Thoracic aorta (tissue), 2 donors: Measurements from ENCODE around the gene PLXNA2. TPM values are rescaled to one million over a fixed set of nuclear protein-coding genes. Genes with fewer than 3 reads are reported as not detected.

Source experiments
- ATAC-seq: fragments of 150-250 bp; one replicate; pipeline ENCODE4 v1.8.0; 2017; ENCODE audit warnings: low read depth; ENCODE audit not compliant: insufficient number of reproducible peaks, low FRiP score
- DNase-seq: peaks from one replicate; pipeline ENCODE4 v3.0.0-alpha.2; 2020; ENCODE audit warnings: low spot score
- H3K27ac ChIP-seq, 2 donors: fragments of 200-600 bp; sonication (generic); 1 replicate in 1 of 2; 2 replicates in 1 of 2; pipeline ENCODE4 v1.5.1; 2016; ENCODE audit warnings: mild to moderate bottlenecking in 2 of 2, moderate library complexity in 2 of 2
- H3K27me3 ChIP-seq: fragments of 200-600 bp; sonication (generic); replicated peaks from 2 replicates; pipeline ENCODE4 v1.6.0; 2016; ENCODE audit warnings: mild to moderate bottlenecking; ENCODE audit not compliant: insufficient read depth
- H3K36me3 ChIP-seq: fragments of 200-600 bp; sonication (generic); one replicate; pipeline ENCODE4 v1.5.1; 2016
- H3K4me1 ChIP-seq, 2 donors: fragments of 200-600 bp; sonication (generic); 1 replicate in 1 of 2; 2 replicates in 1 of 2; pipeline versions ENCODE4 v1.5.1 to v1.6.0; 2016; ENCODE audit warnings: low read depth in 2 of 2, mild to moderate bottlenecking in 1 of 2; ENCODE audit not compliant: control insufficient read depth in 1 of 2
- H3K4me3 ChIP-seq: fragments of 200-600 bp; sonication (generic); 2 replicates; pipeline ENCODE4 v1.5.1; 2016; ENCODE audit warnings: mild to moderate bottlenecking
- H3K9me3 ChIP-seq: fragments of 200-600 bp; sonication (generic); 2 replicates; pipeline ENCODE4 v1.5.1; 2016
- CTCF ChIP-seq: fragments of 200-600 bp; sonication (generic); IDR thresholded peaks from one replicate; pipeline ENCODE4 v1.5.1; 2019; ENCODE audit warnings: antibody characterized with exemption
- total RNA-seq, 2 donors: library from RNA; depleted of rRNA; stranded (reverse); fragments of >200 nt; gene quantifications; one replicate each; pipeline versions ENCODE4 v1.1.0 to v1.2.3, GENCODE V29; 2016

PLXNA2 gene
- total RNA-seq, 2 donors from 2014 or later, result 30.2 to 62.2 TPM

- H3K4me3 ChIP-seq, result no peak overlapping the region
- peak overlapping the region; percentile 82 to 84 for H3K27ac ChIP-seq
- peaks cover 20% of the 10 kb centered on the region for H3K36me3 ChIP-seq
- DNase-seq (no peak), ATAC-seq (no peak)
- no peak for TF ChIP-seq CTCF
- H3K27me3 ChIP-seq, result no peaks in the 10 kb centered on the region
- no peaks in the 10 kb centered on the region for H3K9me3 ChIP-seq
- H3K4me1 ChIP-seq, result peaks cover 25 to 53% of the 10 kb centered on the region in 2 donors
These were observed 25.7 kb downstream of the PLXNA2 start for GRCh38 chr1:208218237-208219097.

DNA sequence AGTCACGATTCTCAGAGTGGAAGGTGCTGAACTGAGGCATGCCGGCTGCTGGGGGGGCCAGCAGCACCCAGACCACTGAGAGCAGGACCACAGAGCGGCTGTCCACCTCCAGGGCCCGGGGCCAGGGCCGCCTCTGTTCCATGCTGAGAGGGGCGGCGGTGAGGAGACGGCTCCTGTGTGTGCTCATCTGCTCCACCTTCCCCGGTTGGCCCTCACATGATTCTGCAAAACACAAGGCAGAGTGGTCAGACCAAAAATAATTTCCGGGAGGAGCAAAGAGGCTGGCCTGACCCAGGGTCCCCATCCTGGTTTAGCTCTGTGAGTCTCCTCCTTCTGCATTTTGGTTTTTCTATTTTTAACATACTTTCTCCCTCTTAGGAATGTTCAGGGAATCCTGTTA, 26.4 kb downstream of the PLXNA2 start:
- Histone ChIP-seq H3K36me3 (peaks cover 20% of the 10 kb centered on the region), H3K4me1 (peaks cover 25 to 53% of the 10 kb centered on the region in 2 donors), H3K4me3 (no peak overlapping the region), H3K9me3 (no peaks in the 10 kb centered on the region), H3K27ac (peak overlapping the region; percentile 82 to 84), H3K27me3 (no peaks in the 10 kb centered on the region)
- TF ChIP-seq CTCF, result no peak
- DNase-seq (no peak), ATAC-seq (no peak)

GRCh38 chr1:208216806-208217205, 27.4 kb downstream of the PLXNA2 start:
- Histone ChIP-seq H3K9me3 (no peaks in the 10 kb centered on the region), H3K27me3 (no peaks in the 10 kb centered on the region), H3K27ac (no peak overlapping the region), H3K4me3 (no peak overlapping the region), H3K36me3 (peaks cover 20% of the 10 kb centered on the region), H3K4me1 (peaks cover 25 to 47% of the 10 kb centered on the region in 2 donors)
- no peak for ATAC-seq
- no peak for DNase-seq
- no peak for TF ChIP-seq CTCF

DNA sequence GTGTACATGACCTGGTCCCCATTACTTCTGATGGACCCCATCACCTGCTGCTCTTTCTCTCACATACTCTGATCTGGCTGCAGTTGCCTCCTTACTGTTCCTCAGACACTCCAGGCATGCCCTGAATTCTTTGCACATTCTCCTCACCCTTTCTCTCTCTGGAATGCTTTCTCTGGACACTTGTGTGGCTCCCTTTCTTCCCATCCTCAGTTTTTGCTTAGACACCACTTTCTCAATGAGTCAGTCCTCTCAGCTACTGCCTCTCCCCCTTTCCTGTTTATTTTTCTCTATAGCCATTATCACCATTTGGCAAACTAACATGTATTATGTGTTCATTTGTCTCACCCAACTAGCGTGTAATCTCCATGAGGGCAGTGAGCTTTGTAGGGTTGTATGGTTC, 28.1 kb downstream of the PLXNA2 start:
- no peak for TF ChIP-seq CTCF
- Histone ChIP-seq H3K27ac (peak overlapping the region in 1 of 2 donors; percentile 31), H3K4me1 (peaks cover 25 to 39% of the 10 kb centered on the region in 2 donors), H3K4me3 (no peak overlapping the region), H3K36me3 (peaks cover 20% of the 10 kb centered on the region), H3K9me3 (no peaks in the 10 kb centered on the region), H3K27me3 (no peaks in the 10 kb centered on the region)
- no peak for DNase-seq
- ATAC-seq, result no peak

DNA sequence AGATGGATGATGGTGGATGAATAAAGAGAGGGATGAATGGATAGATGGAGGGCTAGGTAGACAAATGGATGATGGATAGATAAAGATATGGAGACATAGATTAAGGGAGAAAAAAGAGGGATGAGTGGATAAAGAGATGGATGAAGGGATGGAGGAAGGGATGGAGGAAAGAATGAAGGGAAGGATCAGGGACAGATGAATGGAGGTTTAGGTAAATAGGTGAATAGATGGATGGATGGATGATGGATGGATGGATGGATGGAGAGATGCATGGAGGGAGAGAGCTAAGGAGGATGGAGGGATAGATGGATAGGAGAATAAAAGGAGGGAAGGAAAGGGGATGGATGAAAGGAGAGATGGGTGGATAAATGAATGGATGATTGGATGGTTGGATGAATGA, 28.8 kb downstream of the PLXNA2 start:
- TF ChIP-seq CTCF, result no peak
- DNase-seq (no peak), ATAC-seq (no peak)
- H3K36me3 ChIP-seq, result peaks cover 20% of the 10 kb centered on the region
- no peak overlapping the region for H3K4me3 ChIP-seq
- H3K27ac ChIP-seq, result no peak overlapping the region
- H3K27me3 ChIP-seq, result no peaks in the 10 kb centered on the region
- peaks cover 19 to 32% of the 10 kb centered on the region in 2 donors for H3K4me1 ChIP-seq
- H3K9me3 ChIP-seq, result no peaks in the 10 kb centered on the region
